OCI-LY7 (cell line): ENCODE data around the gene TMEM217.

Experiments
- EZH2phosphoT487 ChIP-seq: fragments of 200-600 bp; sonication (generic); IDR thresholded peaks from 2 replicates; pipeline ENCODE4 v1.6.1; 2018; ENCODE audit warnings: low read depth, borderline replicate concordance, mild to moderate bottlenecking, mixed run types, antibody characterized with exemption, low read length, moderate library complexity, mixed read lengths
- TF ChIP-seq, protein P1 (sequence below): fragments of 200-600 bp; sonication (generic); conservative IDR thresholded peaks from 2 replicates; pipeline ENCODE4 v1.5.1; 2014; ENCODE audit warnings: mild to moderate bottlenecking, antibody characterized with exemption, low read length, moderate library complexity, mixed read lengths

DNA sequence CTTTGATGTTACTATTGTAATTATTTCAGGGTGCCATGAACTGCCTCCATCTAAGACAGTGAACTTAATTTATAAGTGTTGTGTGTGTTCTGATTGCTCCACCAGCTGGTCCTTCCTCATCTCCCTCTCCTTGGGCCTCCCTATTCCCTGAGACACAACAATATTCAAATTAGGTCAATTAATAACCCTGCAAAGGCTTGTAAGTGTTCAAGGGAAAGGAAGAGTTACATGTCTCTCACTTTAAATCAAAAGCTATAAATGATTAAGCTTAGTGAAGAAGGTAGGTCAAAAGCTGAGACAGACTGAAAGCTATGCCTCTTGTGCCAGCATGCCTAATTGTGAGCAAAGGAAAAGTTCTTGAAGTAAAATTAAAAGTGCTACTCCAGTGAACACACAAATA, 35.5 kb upstream of the TMEM217 start:
- TF ChIP-seq, protein P1, sequence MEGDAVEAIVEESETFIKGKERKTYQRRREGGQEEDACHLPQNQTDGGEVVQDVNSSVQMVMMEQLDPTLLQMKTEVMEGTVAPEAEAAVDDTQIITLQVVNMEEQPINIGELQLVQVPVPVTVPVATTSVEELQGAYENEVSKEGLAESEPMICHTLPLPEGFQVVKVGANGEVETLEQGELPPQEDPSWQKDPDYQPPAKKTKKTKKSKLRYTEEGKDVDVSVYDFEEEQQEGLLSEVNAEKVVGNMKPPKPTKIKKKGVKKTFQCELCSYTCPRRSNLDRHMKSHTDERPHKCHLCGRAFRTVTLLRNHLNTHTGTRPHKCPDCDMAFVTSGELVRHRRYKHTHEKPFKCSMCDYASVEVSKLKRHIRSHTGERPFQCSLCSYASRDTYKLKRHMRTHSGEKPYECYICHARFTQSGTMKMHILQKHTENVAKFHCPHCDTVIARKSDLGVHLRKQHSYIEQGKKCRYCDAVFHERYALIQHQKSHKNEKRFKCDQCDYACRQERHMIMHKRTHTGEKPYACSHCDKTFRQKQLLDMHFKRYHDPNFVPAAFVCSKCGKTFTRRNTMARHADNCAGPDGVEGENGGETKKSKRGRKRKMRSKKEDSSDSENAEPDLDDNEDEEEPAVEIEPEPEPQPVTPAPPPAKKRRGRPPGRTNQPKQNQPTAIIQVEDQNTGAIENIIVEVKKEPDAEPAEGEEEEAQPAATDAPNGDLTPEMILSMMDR: no peak
- no peak for TF ChIP-seq EZH2phosphoT487
